GM08714 (cell line): ENCODE results near the gene ADAM19.

Source experiments
- H3K4me3 ChIP-seq: fragments of 200-500 bp; sonication (Bioruptor generic); 2 replicates; pipeline ENCODE4 v1.5.1; 2014; ENCODE audit warnings: mild to moderate bottlenecking, low read length, inconsistent platforms
- ZNF274 ChIP-seq: IDR thresholded peaks from 2 replicates; pipeline ENCODE4 v1.6.1; 2012; ENCODE audit warnings: mild to moderate bottlenecking, low read depth, low read length

Gene ADAM19

GRCh38 chr5:157476702-157477408 lies 98.7 kb downstream of the ADAM19 start:
- H3K4me3 ChIP-seq = no peak overlapping the region
- no peak for TF ChIP-seq ZNF274

GRCh38 chr5:157475432-157475831 lies 100.1 kb downstream of the ADAM19 start:
- H3K4me3 ChIP-seq = no peak overlapping the region
- no peak for TF ChIP-seq ZNF274

- no peak for TF ChIP-seq ZNF274
- no peak overlapping the region for H3K4me3 ChIP-seq
Measured at GRCh38 chr5:157473383-157474320, 101.9 kb downstream of the ADAM19 start.

GRCh38 chr5:157471709-157472108 lies 103.9 kb downstream of the ADAM19 start:
- no peak for TF ChIP-seq ZNF274

GRCh38 chr5:157470631-157471030 lies 104.9 kb downstream of the ADAM19 start:
- H3K4me3 ChIP-seq = no peak overlapping the region
- TF ChIP-seq ZNF274 = no peak

More at GRCh38 chr5:157471709-157472108, 103.9 kb downstream of the ADAM19 start:
- H3K4me3 ChIP-seq = no peak overlapping the region

- H3K4me3 ChIP-seq = no peak overlapping the region
Measured at GRCh38 chr5:157469687-157470086, 105.9 kb downstream of the ADAM19 start.

GRCh38 chr5:157469073-157469472 lies 106.5 kb downstream of the ADAM19 start:
- no peak overlapping the region for H3K4me3 ChIP-seq
- TF ChIP-seq ZNF274 = no peak

More at GRCh38 chr5:157469687-157470086, 105.9 kb downstream of the ADAM19 start:
- no peak for TF ChIP-seq ZNF274

GRCh38 chr5:157468293-157468965 lies 107.1 kb downstream of the ADAM19 start:
- TF ChIP-seq ZNF274 = no peak
- no peak overlapping the region for H3K4me3 ChIP-seq

- TF ChIP-seq ZNF274 = no peak
- H3K4me3 ChIP-seq = no peak overlapping the region
Measured at GRCh38 chr5:157464519-157465171, 110.9 kb downstream of the ADAM19 start.

GRCh38 chr5:157463621-157464518 lies 111.7 kb downstream of the ADAM19 start:
- no peak for TF ChIP-seq ZNF274
- no peak overlapping the region for H3K4me3 ChIP-seq

- no peak for TF ChIP-seq ZNF274
- H3K4me3 ChIP-seq = no peak overlapping the region
Measured at GRCh38 chr5:157463081-157463480, 112.5 kb downstream of the ADAM19 start.

- no peak for TF ChIP-seq ZNF274
- H3K4me3 ChIP-seq = no peak overlapping the region
Measured at GRCh38 chr5:157460921-157461792, 114.4 kb downstream of the ADAM19 start.
